Stimulated activated CD4-positive, alpha-beta T cell treated with anti-CD3 and anti-CD28 coated beads, Interleukin-12 subunit alpha, Interleukin-12 subunit beta, amount 100 ng/mL, for 48 hours (primary cell): Measurements from ENCODE around the gene CREM.
"Not testable (repeated sequence)": the region's sequence is repeated elsewhere in the genome, so short reads cannot be mapped to it uniquely, and the experiment has no call there.

Experiments used
- DNase-seq, 3 donors: peaks; one replicate each; pipeline ENCODE4 v3.0.0-alpha.2; 2020; ENCODE audit warnings: low read depth in 2 of 3, low spot score in 1 of 3

CREM gene

GRCh38 chr10:35192645-35193249, 66.1 kb downstream of the CREM start:
- DNase-seq = no peak

- no peak for DNase-seq
Observed at GRCh38 chr10:35194471-35194870, 67.8 kb downstream of the CREM start.

- DNase-seq = peak in 1 of 3 donors; percentile 51
Observed at GRCh38 chr10:35194906-35195305, 68.3 kb downstream of the CREM start.

- DNase-seq = peak; percentile 54 to 73 (median 66)
Observed at GRCh38 chr10:35195361-35196306, 69.0 kb downstream of the CREM start.

- no peak for DNase-seq
Observed at GRCh38 chr10:35200487-35200886, 73.8 kb downstream of the CREM start.

GRCh38 chr10:35201234-35201633, 74.6 kb downstream of the CREM start:
- DNase-seq = no peak

- DNase-seq = no peak
Observed at GRCh38 chr10:35202050-35202449, 75.4 kb downstream of the CREM start.

- DNase-seq = no peak
Observed at GRCh38 chr10:35203745-35204144, 77.1 kb downstream of the CREM start.

GRCh38 chr10:35204650-35205319, 78.1 kb downstream of the CREM start:
- DNase-seq = no peak

GRCh38 chr10:35206274-35206673, 79.6 kb downstream of the CREM start:
- no peak for DNase-seq

- DNase-seq = peak in 1 of 3 donors; percentile 33
Observed at GRCh38 chr10:35208536-35208935, 81.9 kb downstream of the CREM start.

GRCh38 chr10:35208949-35209613, 82.4 kb downstream of the CREM start:
- no peak for DNase-seq

- DNase-seq = no peak
Observed at GRCh38 chr10:35210961-35211360, 84.3 kb downstream of the CREM start.

- DNase-seq = no peak
Observed at GRCh38 chr10:35211390-35211789, 84.7 kb downstream of the CREM start.

- no peak for DNase-seq
Observed at GRCh38 chr10:35212856-35213255, 86.2 kb downstream of the CREM start.

- DNase-seq = no peak
Observed at GRCh38 chr10:35213699-35214098, 87.1 kb downstream of the CREM start.

GRCh38 chr10:35214607-35215020, 88.0 kb downstream of the CREM start:
- no peak for DNase-seq

- no peak for DNase-seq
Observed at GRCh38 chr10:35215107-35215506, 88.5 kb downstream of the CREM start.

- no peak for DNase-seq
Observed at GRCh38 chr10:35216303-35216905, 89.8 kb downstream of the CREM start.

GRCh38 chr10:35216956-35217355, 90.3 kb downstream of the CREM start:
- DNase-seq = not testable (repeated sequence)

GRCh38 chr10:35217455-35217854, 90.8 kb downstream of the CREM start:
- DNase-seq = no peak
